ENCODE results near the gene PC. TPM values are rescaled to one million over a fixed set of nuclear protein-coding genes. Genes with fewer than 3 reads are reported as not detected.
"Not testable (repeated sequence)": the region's sequence is repeated elsewhere in the genome, so short reads cannot be mapped to it uniquely, and the experiment has no call there.

Gene PC, protein sequence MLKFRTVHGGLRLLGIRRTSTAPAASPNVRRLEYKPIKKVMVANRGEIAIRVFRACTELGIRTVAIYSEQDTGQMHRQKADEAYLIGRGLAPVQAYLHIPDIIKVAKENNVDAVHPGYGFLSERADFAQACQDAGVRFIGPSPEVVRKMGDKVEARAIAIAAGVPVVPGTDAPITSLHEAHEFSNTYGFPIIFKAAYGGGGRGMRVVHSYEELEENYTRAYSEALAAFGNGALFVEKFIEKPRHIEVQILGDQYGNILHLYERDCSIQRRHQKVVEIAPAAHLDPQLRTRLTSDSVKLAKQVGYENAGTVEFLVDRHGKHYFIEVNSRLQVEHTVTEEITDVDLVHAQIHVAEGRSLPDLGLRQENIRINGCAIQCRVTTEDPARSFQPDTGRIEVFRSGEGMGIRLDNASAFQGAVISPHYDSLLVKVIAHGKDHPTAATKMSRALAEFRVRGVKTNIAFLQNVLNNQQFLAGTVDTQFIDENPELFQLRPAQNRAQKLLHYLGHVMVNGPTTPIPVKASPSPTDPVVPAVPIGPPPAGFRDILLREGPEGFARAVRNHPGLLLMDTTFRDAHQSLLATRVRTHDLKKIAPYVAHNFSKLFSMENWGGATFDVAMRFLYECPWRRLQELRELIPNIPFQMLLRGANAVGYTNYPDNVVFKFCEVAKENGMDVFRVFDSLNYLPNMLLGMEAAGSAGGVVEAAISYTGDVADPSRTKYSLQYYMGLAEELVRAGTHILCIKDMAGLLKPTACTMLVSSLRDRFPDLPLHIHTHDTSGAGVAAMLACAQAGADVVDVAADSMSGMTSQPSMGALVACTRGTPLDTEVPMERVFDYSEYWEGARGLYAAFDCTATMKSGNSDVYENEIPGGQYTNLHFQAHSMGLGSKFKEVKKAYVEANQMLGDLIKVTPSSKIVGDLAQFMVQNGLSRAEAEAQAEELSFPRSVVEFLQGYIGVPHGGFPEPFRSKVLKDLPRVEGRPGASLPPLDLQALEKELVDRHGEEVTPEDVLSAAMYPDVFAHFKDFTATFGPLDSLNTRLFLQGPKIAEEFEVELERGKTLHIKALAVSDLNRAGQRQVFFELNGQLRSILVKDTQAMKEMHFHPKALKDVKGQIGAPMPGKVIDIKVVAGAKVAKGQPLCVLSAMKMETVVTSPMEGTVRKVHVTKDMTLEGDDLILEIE
- polyA plus RNA-seq = 10 to 100 TPM; 18.0 to 24.9 TPM

- Histone ChIP-seq H3K4me3 (ENCODE audit: low read depth in 1 of 2, low read length in 2 of 2) (peak within 1 kb of the TSS; percentile 73 to 75), H3K9me3 (ENCODE audit: control insufficient read depth in 2 of 2, insufficient read depth in 1 of 2, low read depth in 1 of 2, low read length in 1 of 2) (no peaks in the 10 kb centered on the region), H3K36me3 (ENCODE audit: control insufficient read depth in 2 of 2, insufficient read depth in 2 of 2, low read length in 1 of 2) (no peaks in the 10 kb centered on the region), H3K27ac (ENCODE audit: low read depth in 2 of 2, low read length in 1 of 2) (peak within 1 kb of the TSS; percentile 78 to 92), H3K4me1 (ENCODE audit: control insufficient read depth in 2 of 2, insufficient read depth in 2 of 2, low read length in 1 of 2) (peaks cover 0 to 9% of the 10 kb centered on the region in 2 donors), H3K27me3 (ENCODE audit: control insufficient read depth in 1 of 2, insufficient read depth in 2 of 2, low read length in 2 of 2) (no peaks in the 10 kb centered on the region)
- WGBS, 2 donors = 1% methylated on average over 70 to 74 of the region's 74 CpGs
Measured at GRCh38 chr11:66958232-66958955, at the start of gene PC. Gene PC, minus strand, starts transcription at chr11:66958383. Its CDS starts 86,224 bp downstream, at chr11:66872159.

- Histone ChIP-seq H3K4me3 (ENCODE audit: low read depth in 1 of 2, low read length in 2 of 2) (no peak overlapping the region), H3K27ac (ENCODE audit: low read depth in 2 of 2, low read length in 1 of 2) (no peak overlapping the region), H3K4me1 (ENCODE audit: control insufficient read depth in 2 of 2, insufficient read depth in 2 of 2, low read length in 1 of 2) (peaks cover 0 to 2% of the 10 kb centered on the region in 2 donors), H3K9me3 (ENCODE audit: control insufficient read depth in 2 of 2, insufficient read depth in 1 of 2, low read depth in 1 of 2, low read length in 1 of 2) (no peaks in the 10 kb centered on the region), H3K27me3 (ENCODE audit: control insufficient read depth in 1 of 2, insufficient read depth in 2 of 2, low read length in 2 of 2) (no peaks in the 10 kb centered on the region), H3K36me3 (ENCODE audit: control insufficient read depth in 2 of 2, insufficient read depth in 2 of 2, low read length in 1 of 2) (no peaks in the 10 kb centered on the region)
- WGBS, 2 donors = 94 to 97% methylated on average over 7 of the region's 7 CpGs
Measured at GRCh38 chr11:67007126-67007525, 48.9 kb upstream of the PC start.

GRCh38 chr11:67006029-67006884, 48.1 kb upstream of the PC start:
- WGBS, 2 donors = 78 to 82% methylated on average over 14 of the region's 14 CpGs
- no peaks in the 10 kb centered on the region for H3K9me3 ChIP-seq (ENCODE audit: control insufficient read depth in 2 of 2, insufficient read depth in 1 of 2, low read depth in 1 of 2, low read length in 1 of 2)
- no peak overlapping the region for H3K4me3 ChIP-seq (ENCODE audit: low read depth in 1 of 2, low read length in 2 of 2)
- peaks cover 0 to 2% of the 10 kb centered on the region in 2 donors for H3K4me1 ChIP-seq (ENCODE audit: control insufficient read depth in 2 of 2, insufficient read depth in 2 of 2, low read length in 1 of 2)
- H3K27me3 ChIP-seq (ENCODE audit: control insufficient read depth in 1 of 2, insufficient read depth in 2 of 2, low read length in 2 of 2) = no peaks in the 10 kb centered on the region
- H3K36me3 ChIP-seq (ENCODE audit: control insufficient read depth in 2 of 2, insufficient read depth in 2 of 2, low read length in 1 of 2) = no peaks in the 10 kb centered on the region
- H3K27ac ChIP-seq (ENCODE audit: low read depth in 2 of 2, low read length in 1 of 2) = no peak overlapping the region

- H3K4me1 ChIP-seq (ENCODE audit: control insufficient read depth in 2 of 2, insufficient read depth in 2 of 2, low read length in 1 of 2); H3K9me3 ChIP-seq (ENCODE audit: control insufficient read depth in 2 of 2, insufficient read depth in 1 of 2, low read depth in 1 of 2, low read length in 1 of 2); H3K4me3 ChIP-seq (ENCODE audit: low read depth in 1 of 2, low read length in 2 of 2); H3K27ac ChIP-seq (ENCODE audit: low read depth in 2 of 2, low read length in 1 of 2); H3K27me3 ChIP-seq (ENCODE audit: control insufficient read depth in 1 of 2, insufficient read depth in 2 of 2, low read length in 2 of 2); H3K36me3 ChIP-seq (ENCODE audit: control insufficient read depth in 2 of 2, insufficient read depth in 2 of 2, low read length in 1 of 2): not testable (repeated sequence)
- WGBS, 2 donors = 95 to 96% methylated on average over 8 of the region's 8 CpGs
Measured at GRCh38 chr11:67005200-67005599, 47.0 kb upstream of the PC start.

GRCh38 chr11:67002921-67003411, 44.8 kb upstream of the PC start:
- Histone ChIP-seq H3K4me3 (ENCODE audit: low read depth in 1 of 2, low read length in 2 of 2) (no peak overlapping the region), H3K36me3 (ENCODE audit: control insufficient read depth in 2 of 2, insufficient read depth in 2 of 2, low read length in 1 of 2) (no peaks in the 10 kb centered on the region), H3K9me3 (ENCODE audit: control insufficient read depth in 2 of 2, insufficient read depth in 1 of 2, low read depth in 1 of 2, low read length in 1 of 2) (no peaks in the 10 kb centered on the region), H3K4me1 (ENCODE audit: control insufficient read depth in 2 of 2, insufficient read depth in 2 of 2, low read length in 1 of 2) (no peaks in the 10 kb centered on the region), H3K27ac (ENCODE audit: low read depth in 2 of 2, low read length in 1 of 2) (no peak overlapping the region), H3K27me3 (ENCODE audit: control insufficient read depth in 1 of 2, insufficient read depth in 2 of 2, low read length in 2 of 2) (no peaks in the 10 kb centered on the region)
- 90 to 94% methylated on average over 5 of the region's 5 CpGs for WGBS, 2 donors

DNA sequence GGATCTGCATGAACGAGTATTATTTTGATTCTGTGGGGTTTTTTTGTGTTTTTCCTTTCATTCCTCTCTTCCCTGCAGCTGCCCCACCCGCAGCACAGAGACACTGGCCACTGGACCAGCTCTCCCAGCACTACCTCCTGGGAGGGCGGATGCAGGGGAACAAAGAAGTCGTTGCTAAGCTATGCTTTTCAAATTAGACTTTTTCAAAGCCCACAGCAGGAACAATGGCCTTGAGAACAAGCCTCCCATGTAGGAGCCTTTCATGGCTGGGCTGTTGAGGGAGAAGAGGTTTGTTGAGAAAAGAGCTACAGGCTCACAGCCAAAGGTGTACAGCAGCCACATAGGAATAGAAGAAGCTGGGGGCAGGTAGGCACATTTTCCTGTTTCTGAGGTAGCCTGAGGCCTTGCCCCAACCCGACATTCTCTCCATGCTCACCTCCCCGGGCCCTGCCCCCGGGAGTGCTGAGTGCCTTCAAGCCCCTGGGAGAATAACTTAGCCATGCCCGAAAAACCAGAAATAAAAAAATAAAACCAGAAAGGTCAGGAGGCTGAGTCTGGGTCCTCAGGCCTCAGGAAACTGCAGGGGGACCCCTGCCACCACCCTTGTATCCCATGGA, 44.2 kb upstream of the PC start:
- no peaks in the 10 kb centered on the region for H3K4me1 ChIP-seq (ENCODE audit: control insufficient read depth in 2 of 2, insufficient read depth in 2 of 2, low read length in 1 of 2)
- no peaks in the 10 kb centered on the region for H3K27me3 ChIP-seq (ENCODE audit: control insufficient read depth in 1 of 2, insufficient read depth in 2 of 2, low read length in 2 of 2)
- H3K36me3 ChIP-seq (ENCODE audit: control insufficient read depth in 2 of 2, insufficient read depth in 2 of 2, low read length in 1 of 2) = no peaks in the 10 kb centered on the region
- WGBS, 2 donors = 62 to 63% methylated on average over 8 of the region's 8 CpGs
- H3K9me3 ChIP-seq (ENCODE audit: control insufficient read depth in 2 of 2, insufficient read depth in 1 of 2, low read depth in 1 of 2, low read length in 1 of 2) = no peaks in the 10 kb centered on the region
- H3K27ac ChIP-seq (ENCODE audit: low read depth in 2 of 2, low read length in 1 of 2) = no peak overlapping the region
- H3K4me3 ChIP-seq (ENCODE audit: low read depth in 1 of 2, low read length in 2 of 2) = no peak overlapping the region

DNA sequence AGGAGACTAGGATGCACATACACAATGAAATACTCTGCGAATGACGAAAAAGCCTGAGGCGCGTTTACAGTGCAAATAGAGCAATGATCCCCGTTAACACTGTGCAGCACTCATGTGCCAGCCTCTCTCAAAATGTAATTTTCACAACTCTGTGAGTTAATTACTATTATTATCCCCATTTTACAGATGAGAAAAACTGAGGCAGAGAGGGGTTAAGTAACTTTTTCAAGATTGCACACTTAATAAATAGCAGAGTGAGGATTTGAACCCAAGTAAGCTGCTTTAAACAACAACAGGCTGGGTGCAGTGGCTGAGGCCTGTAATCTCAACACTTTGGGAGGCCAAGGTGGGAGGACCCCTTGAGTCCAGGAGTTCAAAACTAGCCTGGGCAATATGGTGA, 43.1 kb upstream of the PC start:
- H3K27ac ChIP-seq (ENCODE audit: low read depth in 2 of 2, low read length in 1 of 2) = no peak overlapping the region
- H3K9me3 ChIP-seq (ENCODE audit: control insufficient read depth in 2 of 2, insufficient read depth in 1 of 2, low read depth in 1 of 2, low read length in 1 of 2) = no peaks in the 10 kb centered on the region
- WGBS, 2 donors = 79 to 87% methylated on average over 5 of the region's 5 CpGs
- H3K4me1 ChIP-seq (ENCODE audit: control insufficient read depth in 2 of 2, insufficient read depth in 2 of 2, low read length in 1 of 2) = no peaks in the 10 kb centered on the region
- no peaks in the 10 kb centered on the region for H3K27me3 ChIP-seq (ENCODE audit: control insufficient read depth in 1 of 2, insufficient read depth in 2 of 2, low read length in 2 of 2)
- H3K4me3 ChIP-seq (ENCODE audit: low read depth in 1 of 2, low read length in 2 of 2) = no peak overlapping the region
- H3K36me3 ChIP-seq (ENCODE audit: control insufficient read depth in 2 of 2, insufficient read depth in 2 of 2, low read length in 1 of 2) = no peaks in the 10 kb centered on the region

GRCh38 chr11:66999555-66999954, 41.4 kb upstream of the PC start:
- Histone ChIP-seq H3K9me3 (ENCODE audit: control insufficient read depth in 2 of 2, insufficient read depth in 1 of 2, low read depth in 1 of 2, low read length in 1 of 2) (no peaks in the 10 kb centered on the region), H3K36me3 (ENCODE audit: control insufficient read depth in 2 of 2, insufficient read depth in 2 of 2, low read length in 1 of 2) (no peaks in the 10 kb centered on the region), H3K4me1 (ENCODE audit: control insufficient read depth in 2 of 2, insufficient read depth in 2 of 2, low read length in 1 of 2) (no peaks in the 10 kb centered on the region), H3K27ac (ENCODE audit: low read depth in 2 of 2, low read length in 1 of 2) (no peak overlapping the region), H3K27me3 (ENCODE audit: control insufficient read depth in 1 of 2, insufficient read depth in 2 of 2, low read length in 2 of 2) (no peaks in the 10 kb centered on the region), H3K4me3 (ENCODE audit: low read depth in 1 of 2, low read length in 2 of 2) (no peak overlapping the region)
- WGBS, 2 donors = 88 to 89% methylated on average over 7 of the region's 7 CpGs
